Neutrophil (primary cell): ENCODE results near the gene METTL6.
A peak's percentile ranks its signal among the peaks of the same experiment; 100 is the strongest.

ENCODE experiments used
- H3K27ac ChIP-seq: fragments of 200-600 bp; sonication (generic); 2 replicates; pipeline ENCODE4 v1.5.1; 2016; ENCODE audit warnings: mild to moderate bottlenecking, moderate library complexity
- H3K27me3 ChIP-seq: fragments of 200-600 bp; sonication (generic); 2 replicates; pipeline ENCODE4 v1.6.0; 2016; ENCODE audit warnings: mild to moderate bottlenecking
- H3K36me3 ChIP-seq: fragments of 200-600 bp; sonication (generic); 2 replicates; pipeline ENCODE4 v1.5.1; 2017
- H3K4me1 ChIP-seq, 2 experiments: fragments of 200-600 bp in 1 of 2; sonication (generic) in 1 of 2; 1 replicate in 1 of 2; 2 replicates in 1 of 2; pipeline versions ENCODE4 v1.5.1 to v1.6.1; 2013 to 2016; ENCODE audit warnings: low read depth in 1 of 2, low read length in 1 of 2, mild to moderate bottlenecking in 1 of 2, moderate library complexity in 1 of 2; ENCODE audit not compliant: control insufficient read depth in 1 of 2, insufficient read depth in 1 of 2
- H3K4me3 ChIP-seq, 2 experiments: fragments of 200-600 bp in 1 of 2; sonication (generic) in 1 of 2; 1 replicate in 1 of 2; 2 replicates in 1 of 2; pipeline ENCODE4 v1.5.1; 2013 to 2016; ENCODE audit warnings: low read depth in 1 of 2, low read length in 1 of 2, mild to moderate bottlenecking in 1 of 2, moderate library complexity in 1 of 2
- H3K9me3 ChIP-seq: fragments of 200-600 bp; sonication (generic); 2 replicates; pipeline ENCODE4 v1.5.1; 2016
- TF ChIP-seq, protein P1 (sequence below): fragments of 200-600 bp; sonication (generic); IDR thresholded peaks from 2 replicates; pipeline ENCODE4 v1.5.1; 2016; ENCODE audit warnings: antibody characterized with exemption

The METTL6 gene

DNA sequence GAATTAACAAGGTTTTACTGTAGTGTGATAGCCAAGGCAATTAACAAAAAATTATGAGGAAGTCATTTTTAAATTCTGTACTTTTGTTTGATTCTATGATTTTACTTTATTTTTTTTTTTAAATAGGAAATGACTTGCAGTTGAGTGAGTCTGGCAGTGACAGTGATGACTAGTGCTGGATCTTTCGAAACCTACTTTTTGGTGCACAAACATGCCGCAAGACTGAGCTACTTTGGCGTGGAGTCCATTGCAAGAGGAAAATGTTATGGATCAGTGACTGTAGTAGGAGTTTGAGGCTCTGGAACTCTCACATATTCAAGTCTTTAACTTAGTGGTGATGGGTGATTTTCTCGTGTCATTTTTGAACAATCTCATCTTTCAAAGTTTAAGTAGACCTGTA, 11.6 kb upstream of the METTL6 start:
- no peaks in the 10 kb centered on the region for H3K9me3 ChIP-seq
- H3K36me3 ChIP-seq: peaks cover 90% of the 10 kb centered on the region
- H3K27ac ChIP-seq: peak overlapping the region; percentile 73
- TF ChIP-seq, protein P1, sequence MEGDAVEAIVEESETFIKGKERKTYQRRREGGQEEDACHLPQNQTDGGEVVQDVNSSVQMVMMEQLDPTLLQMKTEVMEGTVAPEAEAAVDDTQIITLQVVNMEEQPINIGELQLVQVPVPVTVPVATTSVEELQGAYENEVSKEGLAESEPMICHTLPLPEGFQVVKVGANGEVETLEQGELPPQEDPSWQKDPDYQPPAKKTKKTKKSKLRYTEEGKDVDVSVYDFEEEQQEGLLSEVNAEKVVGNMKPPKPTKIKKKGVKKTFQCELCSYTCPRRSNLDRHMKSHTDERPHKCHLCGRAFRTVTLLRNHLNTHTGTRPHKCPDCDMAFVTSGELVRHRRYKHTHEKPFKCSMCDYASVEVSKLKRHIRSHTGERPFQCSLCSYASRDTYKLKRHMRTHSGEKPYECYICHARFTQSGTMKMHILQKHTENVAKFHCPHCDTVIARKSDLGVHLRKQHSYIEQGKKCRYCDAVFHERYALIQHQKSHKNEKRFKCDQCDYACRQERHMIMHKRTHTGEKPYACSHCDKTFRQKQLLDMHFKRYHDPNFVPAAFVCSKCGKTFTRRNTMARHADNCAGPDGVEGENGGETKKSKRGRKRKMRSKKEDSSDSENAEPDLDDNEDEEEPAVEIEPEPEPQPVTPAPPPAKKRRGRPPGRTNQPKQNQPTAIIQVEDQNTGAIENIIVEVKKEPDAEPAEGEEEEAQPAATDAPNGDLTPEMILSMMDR: no peak
- H3K27me3 ChIP-seq: no peaks in the 10 kb centered on the region
- no peak overlapping the region for H3K4me3 ChIP-seq
- H3K4me1 ChIP-seq: peaks cover 16 to 24% of the 10 kb centered on the region in 2 experiments

DNA sequence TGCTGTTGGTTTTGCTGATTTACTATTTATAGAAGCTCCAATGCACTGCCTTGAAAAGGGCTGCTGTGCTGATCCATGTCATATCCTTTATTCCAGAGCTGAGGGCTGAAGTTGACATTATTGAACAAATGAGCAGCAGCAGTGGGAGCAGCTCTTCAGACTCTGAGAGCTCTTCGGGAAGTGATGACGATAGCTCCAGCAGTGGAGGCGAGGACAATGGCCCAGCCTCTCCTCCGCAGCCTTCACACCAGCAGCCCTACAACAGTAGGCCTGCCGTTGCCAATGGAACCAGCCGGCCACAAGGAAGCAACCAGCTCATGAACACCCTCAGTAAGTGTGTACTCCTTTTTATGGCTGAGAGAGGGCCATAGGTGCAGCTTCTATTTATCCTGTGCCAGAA, 8.9 kb upstream of the METTL6 start:
- no peak overlapping the region for H3K4me3 ChIP-seq
- peaks cover 16 to 24% of the 10 kb centered on the region in 2 experiments for H3K4me1 ChIP-seq
- TF ChIP-seq, protein P1: no peak
- H3K36me3 ChIP-seq: peaks cover 93% of the 10 kb centered on the region
- no peak overlapping the region for H3K27ac ChIP-seq
- H3K27me3 ChIP-seq: no peaks in the 10 kb centered on the region
- no peaks in the 10 kb centered on the region for H3K9me3 ChIP-seq

DNA sequence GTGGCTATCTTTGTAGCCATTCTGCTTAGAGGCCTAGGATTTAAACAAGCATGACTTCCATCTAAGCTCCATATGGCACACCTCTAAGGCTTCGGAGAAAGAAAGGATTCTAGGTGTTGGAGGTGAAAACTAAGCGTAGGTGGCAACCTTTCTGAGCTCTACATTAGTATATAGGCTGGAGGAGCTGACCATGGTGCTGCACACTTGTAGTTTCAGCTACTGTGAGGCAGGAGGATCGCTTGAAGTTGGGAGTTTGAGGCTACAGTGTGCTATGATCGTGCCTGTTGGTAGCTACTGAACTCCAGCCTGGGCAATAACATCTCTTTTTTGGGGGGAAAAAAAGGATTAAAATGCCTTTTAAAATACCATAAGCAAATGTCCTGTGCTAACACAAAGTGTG, 7.4 kb upstream of the METTL6 start:
- H3K4me1 ChIP-seq: peaks cover 12 to 14% of the 10 kb centered on the region in 2 experiments
- no peak overlapping the region for H3K27ac ChIP-seq
- H3K36me3 ChIP-seq: peaks cover 88% of the 10 kb centered on the region
- no peak overlapping the region for H3K4me3 ChIP-seq
- TF ChIP-seq, protein P1: no peak
- H3K27me3 ChIP-seq: no peaks in the 10 kb centered on the region
- H3K9me3 ChIP-seq: no peaks in the 10 kb centered on the region

DNA sequence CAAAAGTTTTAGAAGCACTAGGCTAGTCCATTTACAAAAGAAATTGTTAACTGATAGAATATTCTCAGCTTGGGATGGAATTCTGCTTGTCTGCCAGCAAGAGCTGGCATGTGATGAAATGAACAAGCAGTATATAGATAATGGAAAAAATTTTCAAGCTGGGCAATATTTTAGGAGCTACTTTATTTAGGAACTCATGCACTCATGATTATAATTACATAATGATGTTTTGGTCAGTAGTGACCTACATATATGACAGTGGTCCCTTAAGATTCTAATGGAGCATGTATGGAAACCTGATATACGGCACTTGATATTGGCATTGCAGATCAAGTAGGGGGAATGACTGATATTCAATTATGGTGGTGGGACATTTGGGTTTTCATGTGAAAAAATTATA, 6.2 kb upstream of the METTL6 start:
- TF ChIP-seq, protein P1: no peak
- H3K9me3 ChIP-seq: no peaks in the 10 kb centered on the region
- peaks cover 8 to 10% of the 10 kb centered on the region in 2 experiments for H3K4me1 ChIP-seq
- H3K36me3 ChIP-seq: peaks cover 80% of the 10 kb centered on the region
- no peak overlapping the region for H3K4me3 ChIP-seq
- H3K27me3 ChIP-seq: no peaks in the 10 kb centered on the region
- H3K27ac ChIP-seq: no peak overlapping the region

DNA sequence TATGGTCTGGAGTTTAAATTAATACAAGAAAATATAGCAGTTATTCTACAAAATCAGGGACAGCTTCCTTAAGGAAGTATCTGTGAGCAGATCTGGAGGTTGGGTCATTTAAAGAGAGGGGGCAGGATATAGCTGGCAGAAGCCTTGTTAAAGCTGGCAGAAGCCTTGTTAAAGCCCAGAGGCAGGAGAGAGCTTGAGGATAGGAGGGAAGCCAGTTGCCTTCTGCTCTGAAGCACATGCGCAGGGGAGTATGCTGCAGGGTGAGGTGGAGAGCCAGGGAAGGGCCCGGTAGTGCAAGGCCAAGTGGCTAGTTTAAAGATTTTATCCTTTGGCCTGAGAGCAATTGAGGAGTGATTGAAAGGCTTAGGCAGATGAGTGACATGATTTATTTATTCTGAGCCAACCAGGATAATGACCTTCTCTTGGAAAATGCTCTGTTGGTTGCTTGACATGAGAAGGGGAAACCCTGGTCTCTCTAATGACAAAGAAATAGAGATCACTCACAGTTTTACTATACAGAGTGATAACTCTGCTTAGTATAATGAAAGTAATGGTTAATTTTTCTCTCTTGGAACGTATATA, 4.0 kb upstream of the METTL6 start:
- Histone ChIP-seq H3K36me3 (peaks cover 61% of the 10 kb centered on the region), H3K4me3 (no peak overlapping the region), H3K27ac (no peak overlapping the region), H3K27me3 (no peaks in the 10 kb centered on the region), H3K4me1 (peaks cover 18 to 25% of the 10 kb centered on the region in 2 experiments), H3K9me3 (no peaks in the 10 kb centered on the region)
- TF ChIP-seq, protein P1: no peak
